Ascending aorta (tissue), 2 donors: Measurements from ENCODE around the gene DGKG. TPM values are rescaled to one million over a fixed set of nuclear protein-coding genes. Genes with fewer than 3 reads are reported as not detected.

Experiments used
- DNase-seq, 2 donors: peaks; one replicate each; pipeline ENCODE4 v3.0.0-alpha.2; 2019; ENCODE audit warnings: low spot score in 2 of 2
- H3K27ac ChIP-seq, 2 donors: fragments of 200-600 bp; sonication (generic); one replicate each; pipeline ENCODE4 v1.5.1; 2016 to 2017; ENCODE audit warnings: mild to moderate bottlenecking in 1 of 2
- H3K27me3 ChIP-seq: fragments of 200-600 bp; sonication (generic); one replicate; pipeline ENCODE4 v1.5.1; 2017
- H3K36me3 ChIP-seq, 2 donors: fragments of 200-600 bp; sonication (generic); one replicate each; pipeline ENCODE4 v1.5.1; 2016
- H3K4me1 ChIP-seq, 2 donors: fragments of 200-600 bp; sonication (generic); one replicate each; pipeline ENCODE4 v1.5.1; 2016 to 2017; ENCODE audit warnings: mild to moderate bottlenecking in 1 of 2
- H3K4me3 ChIP-seq, 2 donors: fragments of 200-600 bp; sonication (generic); one replicate each; pipeline ENCODE4 v1.5.1; 2016 to 2017; ENCODE audit warnings: mild to moderate bottlenecking in 1 of 2
- H3K9me3 ChIP-seq, 2 donors: fragments of 200-600 bp; sonication (generic); one replicate each; pipeline ENCODE4 v1.5.1; 2016
- intact Hi-C: fragments of 100-400 bp; cut with DNase I; formaldehyde crosslinking; loops from one replicate; pipeline ENCODE4 v1.15.1; 2023
- total RNA-seq: library from RNA; depleted of rRNA; stranded (reverse); fragments of >200 nt; gene quantifications from one replicate; pipeline ENCODE4 v1.1.0, GENCODE V29; 2016
- TF ChIP-seq, protein P1 (sequence below), 3 experiments: fragments of 200-600 bp in 2 of 3; fragments of 450-650 bp in 1 of 3; sonication (generic) in 2 of 3; IDR thresholded peaks; one replicate each; pipeline ENCODE4 v1.5.1; 2016 to 2019; ENCODE audit warnings: antibody characterized with exemption in 3 of 3, mild to moderate bottlenecking in 1 of 3, moderate library complexity in 1 of 3

The DGKG gene
- total RNA-seq, 1 donor from 2014 or later: 11.1 TPM

DNA sequence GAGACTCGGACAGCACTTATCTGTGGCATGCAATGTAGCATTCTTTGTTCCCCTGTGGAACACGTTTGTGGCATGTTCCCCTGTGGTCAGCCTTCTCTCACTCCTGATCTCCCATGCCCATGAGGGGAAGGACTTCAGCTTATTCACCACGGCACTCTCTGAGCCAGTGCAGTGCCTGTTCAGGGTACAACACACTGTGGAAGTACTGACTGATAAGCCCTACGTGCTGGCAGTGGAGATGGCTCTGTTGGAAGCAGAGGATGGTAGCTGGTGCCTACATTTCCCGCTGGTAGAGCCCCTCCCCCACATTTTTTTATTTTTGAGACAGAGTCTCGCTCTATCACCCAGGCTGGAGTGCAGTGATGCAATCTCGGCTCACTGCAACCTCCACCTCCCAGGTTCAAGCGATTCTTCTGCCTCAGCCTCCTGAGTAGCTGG lies 209.7 kb downstream of the DGKG start:
- intact Hi-C loops: no loop called here
- peaks cover 0 to 7% of the 10 kb centered on the region in 2 donors for H3K36me3 ChIP-seq
- H3K27ac ChIP-seq: no peak overlapping the region
- DNase-seq: peak in 1 of 2 donors; percentile 35
- no peaks in the 10 kb centered on the region for H3K27me3 ChIP-seq
- no peak overlapping the region for H3K4me3 ChIP-seq
- TF ChIP-seq, protein P1, sequence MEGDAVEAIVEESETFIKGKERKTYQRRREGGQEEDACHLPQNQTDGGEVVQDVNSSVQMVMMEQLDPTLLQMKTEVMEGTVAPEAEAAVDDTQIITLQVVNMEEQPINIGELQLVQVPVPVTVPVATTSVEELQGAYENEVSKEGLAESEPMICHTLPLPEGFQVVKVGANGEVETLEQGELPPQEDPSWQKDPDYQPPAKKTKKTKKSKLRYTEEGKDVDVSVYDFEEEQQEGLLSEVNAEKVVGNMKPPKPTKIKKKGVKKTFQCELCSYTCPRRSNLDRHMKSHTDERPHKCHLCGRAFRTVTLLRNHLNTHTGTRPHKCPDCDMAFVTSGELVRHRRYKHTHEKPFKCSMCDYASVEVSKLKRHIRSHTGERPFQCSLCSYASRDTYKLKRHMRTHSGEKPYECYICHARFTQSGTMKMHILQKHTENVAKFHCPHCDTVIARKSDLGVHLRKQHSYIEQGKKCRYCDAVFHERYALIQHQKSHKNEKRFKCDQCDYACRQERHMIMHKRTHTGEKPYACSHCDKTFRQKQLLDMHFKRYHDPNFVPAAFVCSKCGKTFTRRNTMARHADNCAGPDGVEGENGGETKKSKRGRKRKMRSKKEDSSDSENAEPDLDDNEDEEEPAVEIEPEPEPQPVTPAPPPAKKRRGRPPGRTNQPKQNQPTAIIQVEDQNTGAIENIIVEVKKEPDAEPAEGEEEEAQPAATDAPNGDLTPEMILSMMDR (IDR thresholded peaks at IDR 0.05): no peak
- H3K4me1 ChIP-seq: no peaks in the 10 kb centered on the region
- no peaks in the 10 kb centered on the region for H3K9me3 ChIP-seq

DNA sequence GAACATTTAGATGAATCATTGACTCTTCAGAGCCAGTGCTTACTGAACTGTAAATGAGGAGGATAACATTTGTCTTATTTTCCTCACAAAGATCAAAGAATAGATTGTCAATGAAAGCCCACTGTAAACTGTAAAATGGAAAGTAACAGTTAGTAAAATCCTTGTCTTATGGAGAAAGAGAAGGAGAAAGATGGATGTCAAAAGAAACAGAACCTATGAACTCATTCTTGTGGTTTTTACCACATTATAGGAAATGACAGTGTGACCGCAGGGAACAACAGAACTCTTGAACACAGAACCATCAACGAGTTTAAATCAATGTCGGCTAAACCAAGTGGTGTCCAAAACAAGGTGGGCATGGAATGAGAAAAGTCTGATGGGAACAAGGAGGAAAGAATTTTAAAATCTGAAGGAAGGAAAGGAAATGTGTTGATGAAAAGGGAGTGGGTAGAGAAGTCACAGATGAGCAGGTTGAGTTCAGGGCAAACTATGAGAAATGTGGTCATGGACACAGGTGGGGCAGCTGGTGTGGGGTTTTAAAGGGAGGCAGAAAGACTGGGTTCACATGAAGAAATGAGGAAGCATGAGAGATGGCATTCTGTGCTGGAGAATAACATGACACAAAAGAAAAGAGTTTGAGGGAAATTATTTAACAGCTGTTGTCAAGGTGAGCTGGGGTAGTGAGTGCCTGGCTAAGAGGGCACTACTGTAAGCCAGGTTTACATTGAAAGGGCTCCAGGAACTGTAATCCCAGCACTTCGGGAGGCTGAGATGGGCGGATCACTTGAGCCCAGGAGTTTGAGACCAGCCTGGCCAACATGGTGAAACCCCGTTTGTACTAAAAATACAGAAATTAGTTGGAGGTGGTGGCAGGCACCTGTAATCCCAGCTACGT lies 210.7 kb downstream of the DGKG start:
- H3K27ac ChIP-seq: no peak overlapping the region
- TF ChIP-seq, protein P1 (IDR thresholded peaks at IDR 0.05): no peak
- intact Hi-C loops: no loop called here

DNA sequence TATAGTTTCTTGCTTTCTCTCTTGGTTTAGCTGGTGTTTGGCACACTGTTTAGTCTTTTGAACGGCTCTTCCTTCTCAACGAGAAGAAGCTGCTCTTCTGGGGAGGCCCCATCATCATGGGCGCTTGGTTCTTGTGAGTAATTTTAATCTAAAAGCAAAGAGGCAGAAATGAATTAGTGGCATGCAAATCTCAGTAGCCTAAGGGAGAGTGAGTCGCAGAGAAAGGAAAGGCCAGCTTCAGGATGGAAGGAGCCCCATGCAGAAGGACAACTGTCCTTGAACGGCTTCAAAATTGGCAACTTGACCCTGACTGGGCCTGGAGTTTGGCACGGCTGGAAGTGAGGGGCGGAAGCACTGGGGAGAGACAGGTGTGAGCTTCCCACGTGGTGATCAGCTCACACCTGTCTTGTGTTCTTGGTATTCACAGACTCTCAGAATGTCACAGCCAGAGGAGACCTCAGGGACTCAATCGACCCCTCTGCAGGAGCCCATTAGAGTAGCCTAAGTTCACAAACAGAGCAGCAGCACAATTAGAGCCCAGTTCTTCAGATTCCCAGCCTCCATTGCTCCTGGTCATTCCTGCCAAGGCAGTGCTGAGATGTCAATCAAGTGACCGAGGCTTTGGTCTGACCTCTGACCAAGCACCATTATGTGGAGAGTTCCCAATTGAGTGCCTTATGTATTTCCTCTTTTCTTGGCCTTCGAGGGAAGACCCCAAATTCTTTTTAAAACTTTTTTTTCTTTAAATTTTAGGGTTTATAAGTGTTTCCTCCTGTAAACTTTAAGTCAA lies 211.8 kb downstream of the DGKG start:
- DNase-seq: peak in 1 of 2 donors; percentile 43
- no peaks in the 10 kb centered on the region for H3K9me3 ChIP-seq
- H3K4me1 ChIP-seq: no peaks in the 10 kb centered on the region
- peaks cover 0 to 7% of the 10 kb centered on the region in 2 donors for H3K36me3 ChIP-seq
- H3K4me3 ChIP-seq: no peak overlapping the region
- no peak overlapping the region for H3K27ac ChIP-seq
- TF ChIP-seq, protein P1 (IDR thresholded peaks at IDR 0.05): no peak
- intact Hi-C loops: no loop called here
- no peaks in the 10 kb centered on the region for H3K27me3 ChIP-seq

More for the DNA sequence above, 210.7 kb downstream of the DGKG start:
- H3K4me3 ChIP-seq: no peak overlapping the region
- no peaks in the 10 kb centered on the region for H3K9me3 ChIP-seq
- no peaks in the 10 kb centered on the region for H3K27me3 ChIP-seq
- H3K36me3 ChIP-seq: peaks cover 0 to 7% of the 10 kb centered on the region in 2 donors
- DNase-seq: peak in 1 of 2 donors; percentile 9
- H3K4me1 ChIP-seq: no peaks in the 10 kb centered on the region

DNA sequence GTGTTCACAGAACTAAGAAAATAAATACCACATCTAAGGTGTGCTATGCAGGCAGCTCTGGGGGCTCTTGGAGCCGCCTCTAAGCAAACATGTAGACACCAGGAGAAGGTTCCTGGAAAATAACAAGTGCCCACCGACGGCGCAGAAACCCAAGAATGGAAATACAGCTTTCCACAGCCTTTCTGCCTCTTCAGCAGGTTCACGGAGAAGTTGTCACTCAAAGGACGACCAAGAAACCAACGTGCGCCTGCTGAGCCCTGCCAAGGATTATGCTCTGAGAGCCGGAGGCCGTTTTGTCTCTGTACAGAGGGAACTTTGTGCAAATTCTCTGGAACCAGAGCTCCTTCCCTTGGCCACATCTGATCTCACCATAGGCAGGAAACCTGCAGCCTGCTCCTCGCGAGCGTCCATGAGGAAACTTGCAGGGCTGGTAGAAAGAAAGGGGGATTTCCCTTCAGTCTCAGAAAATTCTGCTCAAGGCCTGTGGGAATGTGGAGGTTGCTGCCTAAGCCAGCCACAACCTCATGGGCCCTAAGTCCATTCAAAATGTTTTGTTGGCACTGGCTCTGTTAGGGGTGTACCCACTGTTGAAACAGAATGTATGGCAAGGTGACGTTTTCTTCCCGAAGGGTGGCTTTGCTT lies 212.6 kb downstream of the DGKG start:
- no peak overlapping the region for H3K4me3 ChIP-seq
- H3K9me3 ChIP-seq: no peaks in the 10 kb centered on the region
- TF ChIP-seq, protein P1 (IDR thresholded peaks at IDR 0.05): no peak
- H3K36me3 ChIP-seq: peaks cover 0 to 7% of the 10 kb centered on the region in 2 donors
- H3K27me3 ChIP-seq: no peaks in the 10 kb centered on the region
- H3K27ac ChIP-seq: no peak overlapping the region
- H3K4me1 ChIP-seq: no peaks in the 10 kb centered on the region
- intact Hi-C loops: no loop called here
- DNase-seq: peak in 1 of 2 donors; percentile 61

DNA sequence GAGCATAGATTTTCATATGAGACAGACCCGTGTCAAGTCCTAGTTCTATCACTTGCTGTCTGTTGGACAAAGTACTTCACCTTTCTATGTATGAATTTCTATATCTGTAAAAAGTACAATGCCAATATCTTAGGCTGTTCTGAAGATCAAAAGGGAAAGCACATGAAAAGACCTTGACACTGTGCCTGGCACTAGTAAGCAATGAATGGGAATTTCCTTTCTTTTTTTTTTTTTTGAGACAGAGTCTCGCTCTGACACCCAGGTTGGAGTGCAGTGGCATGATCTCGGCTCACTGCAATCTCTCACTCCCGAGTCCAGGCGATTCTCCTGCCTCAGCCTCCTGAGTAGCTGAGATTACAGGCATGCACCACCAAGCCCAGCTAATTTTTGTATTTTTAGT lies 217.8 kb downstream of the DGKG start:
- H3K36me3 ChIP-seq: no peaks in the 10 kb centered on the region
- TF ChIP-seq, protein P1 (IDR thresholded peaks at IDR 0.05): no peak
- H3K4me1 ChIP-seq: no peaks in the 10 kb centered on the region
- intact Hi-C loops: no loop called here
- H3K4me3 ChIP-seq: no peak overlapping the region
- H3K9me3 ChIP-seq: no peaks in the 10 kb centered on the region
- DNase-seq: no peak
- H3K27ac ChIP-seq: no peak overlapping the region
- no peaks in the 10 kb centered on the region for H3K27me3 ChIP-seq
